Fibroblast of lung (primary cell): Measurements from ENCODE around the gene PDLIM5.

Source experiments
- EZH2 ChIP-seq: IDR thresholded peaks from 2 replicates; pipeline ENCODE4 v1.5.1; 2012; ENCODE audit warnings: low read length, control low read depth, mild to moderate bottlenecking; ENCODE audit errors: missing control alignments
- TF ChIP-seq, protein P1 (sequence below), 2 donors: IDR thresholded peaks in 1 of 2; conservative IDR thresholded peaks in 1 of 2; 1 replicate in 1 of 2; 2 replicates in 1 of 2; pipeline ENCODE4 v1.5.1; 2011 to 2012; ENCODE audit warnings: low read length in 2 of 2, control low read depth in 1 of 2, inconsistent platforms in 1 of 2, low read depth in 1 of 2, mild to moderate bottlenecking in 1 of 2

DNA sequence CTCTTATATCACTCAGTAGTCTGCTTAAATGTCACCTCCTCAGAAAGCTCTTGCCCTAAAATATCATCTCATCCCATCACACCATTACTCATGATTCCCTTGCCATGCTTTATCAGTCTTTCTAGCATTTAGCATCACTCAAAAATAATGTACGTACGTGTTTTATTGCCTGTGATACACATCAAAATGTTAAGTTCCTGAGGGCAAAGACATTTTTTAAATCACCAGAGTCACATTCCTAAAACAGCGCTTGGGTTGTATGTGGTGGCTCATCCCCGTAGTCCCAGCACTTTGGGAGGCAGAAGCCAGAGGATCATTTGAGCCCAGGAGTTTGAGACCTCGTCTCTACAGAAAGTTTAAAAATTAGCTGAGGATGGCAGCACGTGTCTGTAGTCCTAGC is 21.3 kb upstream of the PDLIM5 start:
- no peak for TF ChIP-seq EZH2
- TF ChIP-seq, protein P1, sequence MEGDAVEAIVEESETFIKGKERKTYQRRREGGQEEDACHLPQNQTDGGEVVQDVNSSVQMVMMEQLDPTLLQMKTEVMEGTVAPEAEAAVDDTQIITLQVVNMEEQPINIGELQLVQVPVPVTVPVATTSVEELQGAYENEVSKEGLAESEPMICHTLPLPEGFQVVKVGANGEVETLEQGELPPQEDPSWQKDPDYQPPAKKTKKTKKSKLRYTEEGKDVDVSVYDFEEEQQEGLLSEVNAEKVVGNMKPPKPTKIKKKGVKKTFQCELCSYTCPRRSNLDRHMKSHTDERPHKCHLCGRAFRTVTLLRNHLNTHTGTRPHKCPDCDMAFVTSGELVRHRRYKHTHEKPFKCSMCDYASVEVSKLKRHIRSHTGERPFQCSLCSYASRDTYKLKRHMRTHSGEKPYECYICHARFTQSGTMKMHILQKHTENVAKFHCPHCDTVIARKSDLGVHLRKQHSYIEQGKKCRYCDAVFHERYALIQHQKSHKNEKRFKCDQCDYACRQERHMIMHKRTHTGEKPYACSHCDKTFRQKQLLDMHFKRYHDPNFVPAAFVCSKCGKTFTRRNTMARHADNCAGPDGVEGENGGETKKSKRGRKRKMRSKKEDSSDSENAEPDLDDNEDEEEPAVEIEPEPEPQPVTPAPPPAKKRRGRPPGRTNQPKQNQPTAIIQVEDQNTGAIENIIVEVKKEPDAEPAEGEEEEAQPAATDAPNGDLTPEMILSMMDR (conservative IDR thresholded peaks at IDR 0.05 in 1 of 2, IDR thresholded peaks at IDR 0.05 in 1 of 2; ENCODE audit: low read depth in 1 of 2, low read length in 2 of 2), result no peak
